Activated CD4-positive, alpha-beta memory T cell treated with anti-CD3 and anti-CD28 coated beads for 36 hours (primary cell): ENCODE data around the gene PRR23E. TPM values are rescaled to one million over a fixed set of nuclear protein-coding genes. Genes with fewer than 3 reads are reported as not detected.
A peak's percentile ranks its signal among the peaks of the same experiment; 100 is the strongest.

Experiments
- CTCF ChIA-PET: fragments of 350-600 bp; sonication (Branson Sonifier 250); formaldehyde crosslinking; loops from one replicate; lab custom pipeline; 2021; ENCODE audit warnings: antibody characterized with exemption, inconsistent platforms; lab: Charles Lee
- POLR2A ChIA-PET: fragments of 350-600 bp; sonication (Branson Sonifier 250); formaldehyde crosslinking; loops from one replicate; lab custom pipeline; 2021; ENCODE audit warnings: antibody characterized with exemption; lab: Charles Lee
- DNase-seq: peaks from one replicate; pipeline ENCODE4 v3.0.0-alpha.2; 2020
- H3K27ac Mint-ChIP-seq: one replicate; pipeline ENCODE4 v1.8.0; 2021; ENCODE audit warnings: mixed read lengths
- H3K27me3 Mint-ChIP-seq: one replicate; pipeline ENCODE4 v1.8.0; 2021; ENCODE audit warnings: mixed read lengths
- H3K36me3 Mint-ChIP-seq: one replicate; pipeline ENCODE4 v1.8.0; 2021; ENCODE audit warnings: mixed read lengths
- H3K4me1 Mint-ChIP-seq: one replicate; pipeline ENCODE4 v1.8.0; 2021; ENCODE audit warnings: low read depth, mixed read lengths
- H3K4me3 Mint-ChIP-seq: one replicate; pipeline ENCODE4 v1.8.0; 2021; ENCODE audit warnings: mild to moderate bottlenecking, mixed read lengths
- H3K9me3 Mint-ChIP-seq: one replicate; pipeline ENCODE4 v1.8.0; 2021; ENCODE audit warnings: mixed read lengths
- intact Hi-C: fragments of 100-400 bp; cut with micrococcal nuclease; formaldehyde crosslinking; loops from one replicate; pipeline ENCODE4 v1.15.1; 2023
- total RNA-seq, 2 experiments: library from RNA; stranded (reverse); gene quantifications; one replicate each; pipeline ENCODE4 v1.2.3, GENCODE V29; 2021

Gene PRR23E
- total RNA-seq, 2 experiments from 2014 or later, result not detected

DNA sequence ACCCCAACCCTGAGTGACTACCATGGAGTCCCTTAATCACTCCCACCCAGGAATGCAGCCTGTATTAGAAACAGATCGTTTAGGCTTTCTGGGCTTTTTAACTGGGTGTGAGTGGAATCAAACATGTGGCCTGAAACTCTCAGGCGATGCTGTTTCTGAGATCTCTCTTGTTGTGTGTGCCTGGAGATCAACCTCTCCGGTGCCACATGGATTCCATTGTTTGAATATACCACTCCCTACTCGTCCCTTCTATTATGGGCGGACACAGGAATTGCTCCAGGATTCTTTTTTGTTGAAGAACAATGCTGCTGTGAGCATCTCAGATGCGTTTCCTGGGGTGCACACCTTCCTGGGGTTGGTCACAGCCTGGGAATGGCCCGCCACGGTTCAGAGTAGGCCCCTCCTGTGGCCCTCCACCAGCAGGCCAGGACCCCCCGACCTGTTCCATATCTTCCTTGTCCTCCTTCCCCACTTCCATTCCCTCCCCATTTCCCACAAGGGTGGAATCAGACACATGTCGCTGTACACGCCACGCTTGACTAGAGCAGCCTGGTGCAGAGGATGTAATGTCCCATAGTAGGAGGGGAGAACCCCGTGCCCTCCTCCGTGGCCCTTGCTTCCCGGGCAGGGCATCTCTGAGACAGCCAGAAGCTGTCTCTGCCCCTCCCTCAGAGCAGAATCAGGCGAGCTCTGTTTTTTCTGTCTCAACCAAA is 36.4 kb upstream of the PRR23E start:
- Mint-ChIP-seq H3K36me3 (no peaks in the 10 kb centered on the region), H3K27ac (no peak overlapping the region), H3K4me3 (no peak overlapping the region), H3K9me3 (no peaks in the 10 kb centered on the region), H3K4me1 (no peaks in the 10 kb centered on the region), H3K27me3 (peaks cover 8% of the 10 kb centered on the region)
- POLR2A ChIA-PET, result no interaction called here
- no peak for DNase-seq
- intact Hi-C loops, result no loop called here
- CTCF ChIA-PET, result no interaction called here

GRCh38 chr3:127157171-127157828 is 35.6 kb upstream of the PRR23E start:
- H3K4me1 Mint-ChIP-seq, result no peaks in the 10 kb centered on the region
- ChIA-PET CTCF (no interaction called here), POLR2A (no interaction called here)
- intact Hi-C loops, result no loop called here
- no peak overlapping the region for H3K27ac Mint-ChIP-seq
- DNase-seq, result no peak
- no peaks in the 10 kb centered on the region for H3K9me3 Mint-ChIP-seq
- no peaks in the 10 kb centered on the region for H3K36me3 Mint-ChIP-seq
- H3K4me3 Mint-ChIP-seq, result no peak overlapping the region
- H3K27me3 Mint-ChIP-seq, result peaks cover 8% of the 10 kb centered on the region

- H3K4me1 Mint-ChIP-seq, result no peaks in the 10 kb centered on the region
- CTCF ChIA-PET, result no interaction called here
These were observed 34.2 kb upstream of the PRR23E start for GRCh38 chr3:127158614-127159229.

DNA sequence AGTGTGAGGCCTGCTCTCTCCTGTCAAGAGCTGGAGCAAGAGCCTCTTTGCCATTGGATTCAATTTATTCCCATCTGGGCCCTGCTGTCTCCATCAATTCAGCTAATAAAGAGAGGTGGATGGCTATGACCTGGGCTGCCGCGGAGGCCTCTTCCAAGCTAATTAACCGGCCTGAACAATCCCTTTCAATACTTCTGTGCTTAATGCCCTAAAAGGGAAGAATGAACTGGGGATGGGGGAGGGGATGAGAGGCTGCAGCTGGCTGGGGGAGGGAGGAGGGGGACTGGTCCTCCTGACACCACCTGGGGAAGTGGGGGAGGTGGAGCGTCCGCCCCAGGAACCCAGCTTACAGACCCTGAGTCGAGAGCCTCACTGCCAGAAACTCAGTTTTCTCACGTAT is 33.4 kb upstream of the PRR23E start:
- Mint-ChIP-seq H3K27me3 (peaks cover 8% of the 10 kb centered on the region), H3K36me3 (no peaks in the 10 kb centered on the region), H3K27ac (no peak overlapping the region), H3K4me3 (no peak overlapping the region), H3K4me1 (no peaks in the 10 kb centered on the region), H3K9me3 (no peaks in the 10 kb centered on the region)
- intact Hi-C loops, result no loop called here
- ChIA-PET POLR2A (no interaction called here), CTCF (no interaction called here)
- DNase-seq, result no peak

More at GRCh38 chr3:127158614-127159229, 34.2 kb upstream of the PRR23E start:
- Mint-ChIP-seq H3K27me3 (peaks cover 8% of the 10 kb centered on the region), H3K27ac (no peak overlapping the region), H3K9me3 (no peaks in the 10 kb centered on the region), H3K36me3 (no peaks in the 10 kb centered on the region), H3K4me3 (no peak overlapping the region)
- POLR2A ChIA-PET, result no interaction called here
- intact Hi-C loops, result no loop called here
- DNase-seq, result no peak

DNA sequence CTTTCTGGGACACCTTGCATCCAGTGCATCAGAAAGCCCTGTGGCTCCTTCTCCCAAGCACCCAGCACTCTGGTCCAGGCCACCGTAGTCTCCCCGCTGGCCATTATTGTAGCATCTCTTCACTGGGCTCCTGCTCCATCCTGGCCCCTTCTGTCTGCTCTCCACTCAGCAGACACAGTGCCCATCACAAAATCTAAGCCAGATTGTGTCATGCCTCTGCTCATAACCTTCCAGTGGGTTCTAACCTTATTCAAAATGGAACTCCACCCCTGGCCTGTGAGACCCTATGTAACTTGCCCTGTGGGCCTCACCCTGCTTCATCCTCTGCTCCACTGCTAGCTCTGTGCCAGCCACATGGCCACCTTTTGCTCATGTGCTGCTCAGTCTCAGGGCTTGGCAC is 31.7 kb upstream of the PRR23E start:
- no peaks in the 10 kb centered on the region for H3K9me3 Mint-ChIP-seq
- intact Hi-C loops, result no loop called here
- peaks cover 8% of the 10 kb centered on the region for H3K27me3 Mint-ChIP-seq
- POLR2A ChIA-PET, result no interaction called here
- H3K4me3 Mint-ChIP-seq, result no peak overlapping the region
- H3K27ac Mint-ChIP-seq, result no peak overlapping the region
- CTCF ChIA-PET, result no interaction called here
- no peaks in the 10 kb centered on the region for H3K36me3 Mint-ChIP-seq
- DNase-seq, result peak; percentile 1
- no peaks in the 10 kb centered on the region for H3K4me1 Mint-ChIP-seq

DNA sequence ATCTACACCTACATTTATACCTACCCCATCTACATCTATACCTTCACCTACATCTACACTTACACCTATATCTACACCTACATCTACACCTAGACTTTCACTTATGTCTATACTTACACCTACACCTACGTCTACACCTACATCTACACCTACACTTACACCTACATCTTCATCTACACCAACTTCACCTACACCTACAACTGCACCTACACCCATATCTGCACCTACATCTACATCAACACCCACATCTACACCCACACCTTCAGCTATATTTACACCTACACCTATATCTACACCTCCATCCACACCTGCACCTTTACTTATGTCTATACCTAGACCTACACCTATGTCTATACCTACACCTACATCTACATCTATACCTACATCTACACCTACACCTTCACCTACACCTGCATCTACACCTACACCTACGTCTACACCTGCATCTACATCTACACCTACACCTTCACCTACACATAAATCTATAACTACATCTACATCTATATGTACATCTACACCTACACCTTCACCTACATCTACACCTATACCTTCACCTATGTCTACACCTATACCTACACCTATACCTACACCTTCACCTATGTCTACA is 30.9 kb upstream of the PRR23E start:
- no peak overlapping the region for H3K27ac Mint-ChIP-seq
- H3K27me3 Mint-ChIP-seq, result peaks cover 8% of the 10 kb centered on the region
- ChIA-PET CTCF (no interaction called here), POLR2A (no interaction called here)
- no peaks in the 10 kb centered on the region for H3K9me3 Mint-ChIP-seq
- intact Hi-C loops, result no loop called here
- DNase-seq, result no peak
- H3K4me1 Mint-ChIP-seq, result no peaks in the 10 kb centered on the region
- no peaks in the 10 kb centered on the region for H3K36me3 Mint-ChIP-seq
- no peak overlapping the region for H3K4me3 Mint-ChIP-seq

- intact Hi-C loops, result no loop called here
- peak; percentile 9 for DNase-seq
- POLR2A ChIA-PET, result no interaction called here
These were observed 29.8 kb upstream of the PRR23E start for GRCh38 chr3:127162947-127163645.

DNA sequence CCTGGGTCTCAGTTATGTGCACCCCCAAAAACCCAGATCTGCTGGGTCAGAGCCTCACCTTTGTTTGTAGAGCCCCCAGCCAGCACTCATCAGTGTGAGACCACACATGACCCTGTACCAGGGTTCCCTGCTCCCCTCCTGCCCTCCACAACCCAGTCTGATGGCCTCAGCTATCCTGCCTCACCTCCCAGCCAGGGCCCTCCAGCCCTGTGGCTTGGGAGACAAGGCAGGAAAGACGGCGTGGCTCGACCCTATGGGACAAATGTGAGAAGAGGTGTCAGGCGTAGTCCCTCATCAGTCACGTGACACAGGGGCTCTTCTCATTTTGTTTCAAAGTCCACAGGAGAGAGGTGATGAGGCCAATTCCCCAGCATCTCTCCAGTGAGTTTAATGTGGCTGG is 28.3 kb upstream of the PRR23E start:
- H3K4me1 Mint-ChIP-seq, result no peaks in the 10 kb centered on the region
- CTCF ChIA-PET, result no interaction called here
- no peak overlapping the region for H3K4me3 Mint-ChIP-seq
- no peak for DNase-seq
- no peak overlapping the region for H3K27ac Mint-ChIP-seq
- no peaks in the 10 kb centered on the region for H3K36me3 Mint-ChIP-seq
- no peaks in the 10 kb centered on the region for H3K9me3 Mint-ChIP-seq
- intact Hi-C loops, result no loop called here
- peaks cover 8% of the 10 kb centered on the region for H3K27me3 Mint-ChIP-seq
- POLR2A ChIA-PET, result no interaction called here

More at GRCh38 chr3:127162947-127163645, 29.8 kb upstream of the PRR23E start:
- Mint-ChIP-seq H3K4me3 (no peak overlapping the region), H3K27ac (no peak overlapping the region), H3K9me3 (no peaks in the 10 kb centered on the region), H3K36me3 (no peaks in the 10 kb centered on the region), H3K4me1 (no peaks in the 10 kb centered on the region), H3K27me3 (peaks cover 8% of the 10 kb centered on the region)
- CTCF ChIA-PET, result no interaction called here

- ChIA-PET CTCF (no interaction called here), POLR2A (no interaction called here)
- Mint-ChIP-seq H3K27me3 (peaks cover 7% of the 10 kb centered on the region), H3K4me3 (no peak overlapping the region), H3K36me3 (no peaks in the 10 kb centered on the region), H3K27ac (no peak overlapping the region), H3K9me3 (no peaks in the 10 kb centered on the region), H3K4me1 (no peaks in the 10 kb centered on the region)
- intact Hi-C loops, result no loop called here
- no peak for DNase-seq
These were observed 27.9 kb upstream of the PRR23E start for GRCh38 chr3:127165036-127165435.

DNA sequence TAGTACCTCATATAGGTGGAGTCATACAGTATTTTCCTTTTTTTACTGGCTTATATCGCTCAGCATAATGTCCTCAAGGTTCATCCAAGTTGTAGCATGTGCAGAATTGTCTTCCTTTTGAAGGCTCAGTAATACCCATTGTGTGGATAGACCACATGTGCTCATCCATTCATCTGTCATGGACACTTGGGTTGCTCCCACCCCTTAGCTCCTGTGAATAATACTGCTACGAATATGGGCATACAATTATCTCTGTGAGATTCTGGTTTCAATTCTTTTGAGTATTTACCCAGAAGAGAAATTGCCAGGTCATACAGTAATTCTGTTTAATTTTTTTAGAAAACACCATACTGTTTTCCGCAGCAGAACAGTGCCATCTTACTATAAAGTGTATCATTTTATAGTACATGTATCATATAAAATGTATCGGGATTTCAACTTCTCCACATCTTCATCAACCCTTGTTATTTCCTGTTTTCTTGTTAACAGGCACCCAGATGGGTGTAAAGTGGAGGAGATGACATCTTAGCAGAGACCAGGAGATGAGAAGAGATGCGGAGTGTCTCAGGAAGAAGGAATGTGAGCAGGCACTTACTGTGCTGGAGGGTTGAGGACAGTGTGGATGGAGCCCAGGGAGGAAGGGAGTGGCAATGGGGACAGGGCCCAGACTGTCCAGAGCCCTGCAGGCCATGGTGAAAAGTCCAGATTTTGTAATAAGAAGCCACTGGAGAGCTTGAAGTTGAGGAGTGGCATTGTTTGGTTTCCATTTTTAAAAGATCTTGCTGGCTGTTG is 27.0 kb upstream of the PRR23E start:
- ChIA-PET CTCF (no interaction called here), POLR2A (no interaction called here)
- H3K27ac Mint-ChIP-seq, result no peak overlapping the region
- H3K4me1 Mint-ChIP-seq, result no peaks in the 10 kb centered on the region
- peaks cover 7% of the 10 kb centered on the region for H3K27me3 Mint-ChIP-seq
- H3K4me3 Mint-ChIP-seq, result no peak overlapping the region
- H3K36me3 Mint-ChIP-seq, result no peaks in the 10 kb centered on the region
- no peak for DNase-seq
- no peaks in the 10 kb centered on the region for H3K9me3 Mint-ChIP-seq
- intact Hi-C loops, result no loop called here

DNA sequence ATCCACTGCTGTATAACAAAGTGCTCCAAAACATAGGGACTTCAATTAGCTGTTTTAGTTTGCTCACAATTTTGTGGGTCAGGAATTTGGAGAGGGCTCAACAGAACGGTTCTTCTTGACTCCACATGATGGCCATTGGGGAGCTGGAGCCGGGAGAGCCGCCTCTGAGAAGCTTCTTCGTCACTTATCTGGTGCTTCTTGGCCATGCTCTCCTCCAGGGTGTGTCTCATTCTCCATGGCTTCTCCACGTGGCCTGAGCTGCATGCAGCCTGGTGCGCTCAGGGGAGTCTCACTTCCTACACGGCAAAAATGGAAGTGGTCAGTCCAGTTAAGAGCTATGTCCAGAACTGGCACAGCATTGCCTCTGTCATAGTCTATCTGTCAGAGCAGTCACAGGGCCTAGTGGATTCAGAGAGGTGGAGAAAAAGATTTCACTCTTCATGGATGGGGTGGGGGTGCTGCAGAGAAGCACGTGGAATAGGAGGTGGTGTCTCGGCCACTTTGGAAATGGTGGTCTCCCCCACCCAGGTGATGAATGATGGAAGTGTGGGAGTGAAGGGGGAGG is 26.3 kb upstream of the PRR23E start:
- POLR2A ChIA-PET, result no interaction called here
- Mint-ChIP-seq H3K4me1 (no peaks in the 10 kb centered on the region), H3K9me3 (no peaks in the 10 kb centered on the region), H3K27ac (no peak overlapping the region), H3K27me3 (peaks cover 7% of the 10 kb centered on the region), H3K36me3 (no peaks in the 10 kb centered on the region), H3K4me3 (no peak overlapping the region)
- intact Hi-C loops, result no loop called here
- no peak for DNase-seq
- CTCF ChIA-PET, result no interaction called here
